Activated CD4-positive, alpha-beta T cell treated with anti-CD3 and anti-CD28 coated beads for 48 hours (primary cell): ENCODE measurements around the gene PTPRU.

ENCODE experiments used
- DNase-seq: peaks from one replicate; pipeline ENCODE4 v3.0.0-alpha.2; 2020

Gene PTPRU

GRCh38 chr1:29320156-29320940 is 84.0 kb downstream of the PTPRU start:
- no peak for DNase-seq

GRCh38 chr1:29321176-29321575 is 84.9 kb downstream of the PTPRU start:
- DNase-seq = no peak

GRCh38 chr1:29322147-29322694 is 85.9 kb downstream of the PTPRU start:
- no peak for DNase-seq

- no peak for DNase-seq
Measured at GRCh38 chr1:29322861-29323585, 86.7 kb downstream of the PTPRU start.

GRCh38 chr1:29323636-29324035 is 87.3 kb downstream of the PTPRU start:
- DNase-seq = no peak

- no peak for DNase-seq
Measured at GRCh38 chr1:29324202-29324601, 87.9 kb downstream of the PTPRU start.

GRCh38 chr1:29324771-29325351 is 88.5 kb downstream of the PTPRU start:
- no peak for DNase-seq

- DNase-seq = no peak
Measured at GRCh38 chr1:29325675-29326074, 89.4 kb downstream of the PTPRU start.

- no peak for DNase-seq
Measured at GRCh38 chr1:29326123-29326522, 89.8 kb downstream of the PTPRU start.

- DNase-seq = no peak
Measured at GRCh38 chr1:29327223-29327935, 91.1 kb downstream of the PTPRU start.

GRCh38 chr1:29329022-29329775 is 92.9 kb downstream of the PTPRU start:
- no peak for DNase-seq

- no peak for DNase-seq
Measured at GRCh38 chr1:29330089-29330488, 93.8 kb downstream of the PTPRU start.

GRCh38 chr1:29330856-29331255 is 94.5 kb downstream of the PTPRU start:
- no peak for DNase-seq

- DNase-seq = no peak
Measured at GRCh38 chr1:29331309-29331708, 95.0 kb downstream of the PTPRU start.

- no peak for DNase-seq
Measured at GRCh38 chr1:29331729-29332128, 95.4 kb downstream of the PTPRU start.

- DNase-seq = peak; percentile 43
Measured at GRCh38 chr1:29332204-29332603, 95.9 kb downstream of the PTPRU start.

GRCh38 chr1:29333008-29333407 is 96.7 kb downstream of the PTPRU start:
- no peak for DNase-seq

- DNase-seq = no peak
Measured at GRCh38 chr1:29335573-29335972, 99.3 kb downstream of the PTPRU start.

GRCh38 chr1:29338908-29339575 is 102.7 kb downstream of the PTPRU start:
- DNase-seq = no peak

- DNase-seq = no peak
Measured at GRCh38 chr1:29341936-29342335, 105.6 kb downstream of the PTPRU start.

- DNase-seq = no peak
Measured at GRCh38 chr1:29342351-29342750, 106.0 kb downstream of the PTPRU start.

- no peak for DNase-seq
Measured at GRCh38 chr1:29342983-29343382, 106.7 kb downstream of the PTPRU start.
